CD4-positive, alpha-beta memory T cell (primary cell): ENCODE measurements around the gene POU4F1. TPM values are rescaled to one million over a fixed set of nuclear protein-coding genes. Genes with fewer than 3 reads are reported as not detected.
A peak's percentile ranks its signal among the peaks of the same experiment; 100 is the strongest.

ENCODE experiments used
- CTCF ChIA-PET: fragments of 350-600 bp; sonication (Branson Sonifier 250); formaldehyde crosslinking; loops from one replicate; lab custom pipeline; 2021; ENCODE audit warnings: inconsistent platforms; ENCODE audit not compliant: partially characterized antibody; lab: Charles Lee
- POLR2A ChIA-PET: fragments of 350-600 bp; sonication (Branson Sonifier 250); formaldehyde crosslinking; loops from one replicate; lab custom pipeline; 2021; ENCODE audit not compliant: partially characterized antibody; lab: Charles Lee
- DNase-seq, 5 donors: peaks; one replicate each; pipeline versions ENCODE4 v3.0.0 to v3.0.0-alpha.2; 2020 to 2022; ENCODE audit warnings: mixed read lengths in 1 of 5
- H3K27ac ChIP-seq: one replicate; pipeline ENCODE4 v1.7.0; 2013; ENCODE audit warnings: low read depth, low read length
- H3K27me3 ChIP-seq: 2 replicates; pipeline ENCODE4 v1.7.0; 2013; ENCODE audit warnings: mild to moderate bottlenecking, low read length, moderate library complexity; ENCODE audit not compliant: insufficient read depth
- H3K36me3 ChIP-seq: 2 replicates; pipeline ENCODE4 v1.7.0; 2013; ENCODE audit warnings: mild to moderate bottlenecking, low read length, moderate library complexity; ENCODE audit not compliant: insufficient read depth
- H3K4me1 ChIP-seq: 2 replicates; pipeline ENCODE4 v1.7.0; 2013; ENCODE audit warnings: mild to moderate bottlenecking, low read length, moderate library complexity; ENCODE audit not compliant: insufficient read depth
- H3K4me3 ChIP-seq, 2 donors: one replicate each; pipeline ENCODE4 v1.7.0; 2013; ENCODE audit warnings: low read length in 2 of 2, mild to moderate bottlenecking in 1 of 2
- H3K9me3 ChIP-seq, 2 donors: one replicate each; pipeline ENCODE4 v1.7.0; 2013; ENCODE audit warnings: low read length in 2 of 2, control low read depth in 1 of 2; ENCODE audit not compliant: control insufficient read depth in 1 of 2
- H3K27ac Mint-ChIP-seq, 7 donors: one replicate each; pipeline ENCODE4 v1.8.0; 2020 to 2021; ENCODE audit warnings: mixed read lengths in 7 of 7, mild to moderate bottlenecking in 6 of 7, inconsistent platforms in 3 of 7, moderate library complexity in 3 of 7
- H3K27me3 Mint-ChIP-seq, 2 donors: one replicate each; pipeline ENCODE4 v1.8.0; 2020 to 2021; ENCODE audit warnings: mixed read lengths in 2 of 2
- H3K36me3 Mint-ChIP-seq, 2 donors: one replicate each; pipeline ENCODE4 v1.8.0; 2020 to 2021; ENCODE audit warnings: mixed read lengths in 2 of 2, inconsistent platforms in 1 of 2, mild to moderate bottlenecking in 1 of 2
- H3K4me1 Mint-ChIP-seq, 4 donors: one replicate each; pipeline ENCODE4 v1.8.0; 2020 to 2021; ENCODE audit warnings: mixed read lengths in 4 of 4, mild to moderate bottlenecking in 1 of 4
- H3K4me3 Mint-ChIP-seq, 8 donors: one replicate each; pipeline ENCODE4 v1.8.0; 2020 to 2021; ENCODE audit warnings: mixed read lengths in 8 of 8, mild to moderate bottlenecking in 7 of 8, moderate library complexity in 6 of 8, inconsistent platforms in 3 of 8
- H3K9me3 Mint-ChIP-seq, 8 donors: one replicate each; pipeline ENCODE4 v1.8.0; 2020 to 2021; ENCODE audit warnings: mixed read lengths in 8 of 8, mild to moderate bottlenecking in 5 of 8, inconsistent platforms in 3 of 8, moderate library complexity in 1 of 8
- intact Hi-C: fragments of 100-400 bp; cut with micrococcal nuclease; formaldehyde crosslinking; loops from one replicate; pipeline ENCODE4 v1.15.1; 2023
- polyA plus RNA-seq, 2 donors: library from polyadenylated mRNA; unstranded; fragments of 300-500 nt; fragmentation: Illumina TruSeq; gene quantifications; one replicate each; pipeline ENCODE4 v1.2.3, GENCODE V29; 2021
- total RNA-seq, 2 experiments: library from RNA; stranded (reverse); gene quantifications; one replicate each; pipeline ENCODE4 v1.2.3, GENCODE V29; 2021

POU4F1 gene
- total and polyA plus RNA-seq, 4 experiments from 2014 or later = 0.06 TPM; not detected in 3

DNA sequence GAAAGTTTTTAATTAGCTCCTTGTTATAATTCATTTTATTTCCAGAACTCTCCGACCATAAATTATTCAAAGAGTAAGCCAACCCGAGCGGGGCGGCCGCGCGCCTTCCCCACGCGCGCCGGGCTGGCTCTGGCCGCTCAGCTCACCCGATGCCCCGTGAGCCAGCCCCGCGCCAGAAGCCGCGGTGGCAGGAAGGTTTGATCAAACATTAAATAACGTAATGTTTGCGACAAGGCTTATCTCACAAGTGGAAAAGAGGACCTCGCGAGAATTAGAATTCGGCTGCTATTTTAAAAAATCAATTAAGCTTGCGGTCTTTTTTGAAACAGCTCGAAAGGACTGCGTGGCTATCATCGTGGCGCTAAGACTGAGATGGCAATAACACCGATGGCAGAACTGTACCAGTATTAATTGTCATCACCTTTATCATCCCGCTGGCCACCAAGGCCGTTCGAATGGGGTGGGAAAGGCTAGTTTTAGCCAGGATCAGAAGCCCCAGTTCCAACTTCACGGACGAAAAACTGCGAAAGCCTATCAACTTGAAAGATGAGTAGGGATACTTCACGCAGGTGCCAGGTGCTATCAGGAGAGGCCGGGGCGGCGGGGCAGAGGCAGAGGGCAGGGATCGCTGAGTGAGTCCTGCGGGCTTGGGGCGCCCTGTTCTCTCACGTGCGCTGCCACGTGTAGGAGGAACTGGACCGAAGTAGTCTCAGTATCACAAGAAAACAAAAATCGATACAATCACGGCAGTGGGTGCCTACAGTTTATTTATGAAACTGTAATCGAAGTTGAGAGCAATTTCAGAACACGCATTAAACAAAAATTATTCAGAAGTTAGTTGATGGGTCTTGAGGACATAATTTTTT, 6.4 kb downstream of the POU4F1 start:
- H3K4me1 ChIP-seq = peaks cover 6% of the 10 kb centered on the region
- H3K9me3 Mint-ChIP-seq = peaks cover 0 to 73% (median 40%) of the 10 kb centered on the region in 8 donors
- no peak for DNase-seq
- H3K36me3 ChIP-seq = no peaks in the 10 kb centered on the region
- ChIA-PET CTCF (interaction anchor here (1.3 kb wide), 1 partner anchor 13 kb away, joined by 3 read pairs; no protein-coding TSS in a partner anchor), POLR2A (no interaction called here)
- no peak overlapping the region for H3K27ac ChIP-seq
- H3K4me1 Mint-ChIP-seq = peaks cover 3 to 30% (median 6%) of the 10 kb centered on the region in 4 donors
- intact Hi-C loops = no loop called here
- H3K4me3 ChIP-seq = no peak overlapping the region
- H3K4me3 Mint-ChIP-seq = peak overlapping the region in 7 of 8 donors; percentile 8 to 43 (median 20)
- H3K36me3 Mint-ChIP-seq = peaks cover 0 to 8% of the 10 kb centered on the region in 2 donors
- peak overlapping the region in 5 of 7 donors; percentile 24 to 87 (median 57) for H3K27ac Mint-ChIP-seq
- peaks cover 89% of the 10 kb centered on the region for H3K27me3 ChIP-seq
- no peaks in the 10 kb centered on the region for H3K9me3 ChIP-seq
- H3K27me3 Mint-ChIP-seq = peaks cover 70 to 76% of the 10 kb centered on the region in 2 donors

DNA sequence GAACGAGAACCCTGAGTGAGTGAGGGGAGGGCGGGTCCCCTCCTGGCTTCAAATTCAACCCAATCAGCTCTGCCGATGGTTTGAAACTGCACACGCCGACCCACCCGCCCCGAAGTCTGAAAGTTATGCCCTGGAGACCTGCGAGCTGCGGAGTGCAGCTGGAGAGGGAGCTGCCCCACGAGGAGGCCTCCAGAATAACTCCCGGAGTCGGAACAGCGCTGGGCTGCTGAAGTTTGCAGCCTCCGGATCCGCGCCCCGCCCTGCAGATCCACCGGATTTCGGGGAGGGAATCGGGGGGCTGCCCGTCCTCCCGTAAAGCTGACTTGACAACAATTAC, 7.0 kb downstream of the POU4F1 start:
- peaks cover 0 to 8% of the 10 kb centered on the region in 2 donors for H3K36me3 Mint-ChIP-seq
- H3K4me1 Mint-ChIP-seq = peaks cover 3 to 27% (median 5%) of the 10 kb centered on the region in 4 donors
- no peaks in the 10 kb centered on the region for H3K36me3 ChIP-seq
- H3K4me3 Mint-ChIP-seq = peak overlapping the region in 1 of 8 donors; percentile 32
- H3K4me3 ChIP-seq = no peak overlapping the region
- POLR2A ChIA-PET = no interaction called here
- H3K4me1 ChIP-seq = peaks cover 3% of the 10 kb centered on the region
- H3K9me3 ChIP-seq = no peaks in the 10 kb centered on the region
- H3K27me3 Mint-ChIP-seq = peaks cover 73 to 78% of the 10 kb centered on the region in 2 donors
- peaks cover 91% of the 10 kb centered on the region for H3K27me3 ChIP-seq
- CTCF ChIA-PET = interaction anchor here (1.3 kb wide), 1 partner anchor 14 kb away, joined by 3 read pairs; no protein-coding TSS in a partner anchor
- H3K9me3 Mint-ChIP-seq = peaks cover 0 to 71% (median 40%) of the 10 kb centered on the region in 8 donors
- H3K27ac ChIP-seq = no peak overlapping the region
- peak overlapping the region in 4 of 7 donors; percentile 15 to 87 (median 64) for H3K27ac Mint-ChIP-seq
- no peak for DNase-seq
- intact Hi-C loops = no loop called here

DNA sequence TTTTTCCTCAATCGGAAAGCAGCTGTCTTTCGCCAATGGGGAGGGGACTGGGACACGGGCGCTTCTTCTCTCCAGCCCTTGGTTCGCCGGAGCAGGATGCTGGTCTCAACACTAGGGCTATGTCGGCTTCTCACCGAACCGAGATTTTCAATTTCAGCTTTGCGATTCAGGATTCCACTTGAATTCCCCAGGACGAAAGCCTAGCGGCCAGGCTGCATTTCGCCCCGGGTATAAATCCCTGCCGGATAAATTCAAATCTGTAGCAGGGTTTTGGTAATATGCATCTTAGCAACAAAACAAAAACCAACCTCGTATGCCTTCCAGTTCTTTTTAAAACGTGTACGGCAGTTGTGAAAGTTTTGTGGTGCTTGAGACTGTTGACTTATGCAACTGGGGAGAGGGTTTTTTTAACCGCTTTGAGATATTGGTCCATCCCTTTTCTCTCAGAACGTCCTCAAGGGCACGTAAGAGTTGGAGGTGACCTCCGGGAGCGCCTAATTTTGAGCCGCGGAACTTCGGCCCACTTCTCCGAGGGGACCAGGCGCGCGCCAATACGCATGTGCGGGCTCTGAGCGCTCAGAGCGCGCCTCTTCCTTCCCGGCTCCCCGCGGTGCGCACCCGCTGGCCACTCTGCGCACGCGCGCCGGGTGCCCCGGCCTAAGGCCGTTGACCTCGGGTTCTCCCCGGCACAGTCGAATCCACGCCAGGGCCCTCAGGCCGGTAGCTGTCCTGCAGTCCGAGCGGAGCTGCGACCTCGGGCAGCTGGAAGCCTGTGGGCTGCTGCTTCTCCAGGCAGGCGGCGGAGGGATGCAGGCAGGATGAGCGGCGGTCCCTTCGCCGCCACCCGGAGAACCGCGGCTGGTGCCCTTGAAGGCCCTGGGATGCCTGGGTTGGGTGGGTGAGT, 7.6 kb downstream of the POU4F1 start:
- Histone ChIP-seq H3K4me3 (no peak overlapping the region), H3K9me3 (no peaks in the 10 kb centered on the region), H3K27ac (no peak overlapping the region), H3K27me3 (peaks cover 89% of the 10 kb centered on the region), H3K36me3 (no peaks in the 10 kb centered on the region), H3K4me1 (no peaks in the 10 kb centered on the region)
- peaks cover 67 to 74% of the 10 kb centered on the region in 2 donors for H3K27me3 Mint-ChIP-seq
- H3K27ac Mint-ChIP-seq = peak overlapping the region in 4 of 7 donors; percentile 25 to 89 (median 77)
- intact Hi-C loops = loop anchor here (2.0 kb wide), 1 partner anchor 13 kb away; no protein-coding TSS in a partner anchor
- peaks cover 0 to 65% (median 40%) of the 10 kb centered on the region in 8 donors for H3K9me3 Mint-ChIP-seq
- H3K36me3 Mint-ChIP-seq = peaks cover 0 to 8% of the 10 kb centered on the region in 2 donors
- H3K4me3 Mint-ChIP-seq = peak overlapping the region in 4 of 8 donors; percentile 7 to 32 (median 26)
- DNase-seq = no peak
- peaks cover under 1 to 21% (median 1%) of the 10 kb centered on the region in 4 donors for H3K4me1 Mint-ChIP-seq
- POLR2A ChIA-PET = no interaction called here
- CTCF ChIA-PET = interaction anchor here (1.3 kb wide), 1 partner anchor 14 kb away, joined by 3 read pairs; no protein-coding TSS in a partner anchor

DNA sequence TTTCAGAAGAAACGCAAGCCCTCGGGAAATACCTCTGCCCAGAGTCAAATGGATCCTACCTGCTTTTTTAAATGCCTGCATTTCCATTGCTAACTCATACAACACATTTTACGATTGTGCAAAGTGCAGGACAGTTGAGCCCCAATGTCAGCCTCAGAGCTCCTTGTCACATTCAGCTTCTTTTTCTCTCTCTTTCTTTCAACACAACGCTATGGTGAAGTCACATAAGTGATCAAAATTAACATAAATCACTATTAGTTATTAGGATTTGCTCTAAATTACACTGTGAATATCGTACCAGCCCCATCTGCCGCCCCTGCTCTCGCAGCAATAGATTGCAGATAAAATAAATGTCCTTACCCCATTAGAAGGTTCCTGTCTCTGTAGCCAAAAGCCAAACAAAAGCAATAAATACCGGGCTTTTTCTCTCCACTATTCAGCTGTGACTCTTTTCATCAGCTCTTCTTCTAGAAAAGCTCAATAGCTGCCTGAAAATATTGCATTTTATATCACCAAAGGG, 8.8 kb downstream of the POU4F1 start:
- peak overlapping the region in 4 of 7 donors; percentile 78 to 86 (median 81) for H3K27ac Mint-ChIP-seq
- H3K27ac ChIP-seq = no peak overlapping the region
- no peak for DNase-seq
- intact Hi-C loops = loop anchor here (2.0 kb wide), 1 partner anchor 14 kb away; no protein-coding TSS in a partner anchor
- peaks cover 0 to 6% of the 10 kb centered on the region in 2 donors for H3K36me3 Mint-ChIP-seq
- H3K9me3 Mint-ChIP-seq = peaks cover 0 to 52% (median 42%) of the 10 kb centered on the region in 8 donors
- H3K36me3 ChIP-seq = no peaks in the 10 kb centered on the region
- no peaks in the 10 kb centered on the region for H3K4me1 ChIP-seq
- no peaks in the 10 kb centered on the region for H3K9me3 ChIP-seq
- H3K4me3 ChIP-seq = no peak overlapping the region
- H3K27me3 ChIP-seq = peaks cover 86% of the 10 kb centered on the region
- ChIA-PET CTCF (no interaction called here), POLR2A (interaction anchor here (0.8 to 0.9 kb wide), 2 partner anchors 10 to 16 kb away, joined by 3 read pairs; no protein-coding TSS in a partner anchor)
- peaks cover 64 to 71% of the 10 kb centered on the region in 2 donors for H3K27me3 Mint-ChIP-seq
- H3K4me1 Mint-ChIP-seq = peaks cover 0 to 11% (median 0%) of the 10 kb centered on the region in 4 donors
- H3K4me3 Mint-ChIP-seq = peak overlapping the region in 2 of 8 donors; percentile 9 to 61

DNA sequence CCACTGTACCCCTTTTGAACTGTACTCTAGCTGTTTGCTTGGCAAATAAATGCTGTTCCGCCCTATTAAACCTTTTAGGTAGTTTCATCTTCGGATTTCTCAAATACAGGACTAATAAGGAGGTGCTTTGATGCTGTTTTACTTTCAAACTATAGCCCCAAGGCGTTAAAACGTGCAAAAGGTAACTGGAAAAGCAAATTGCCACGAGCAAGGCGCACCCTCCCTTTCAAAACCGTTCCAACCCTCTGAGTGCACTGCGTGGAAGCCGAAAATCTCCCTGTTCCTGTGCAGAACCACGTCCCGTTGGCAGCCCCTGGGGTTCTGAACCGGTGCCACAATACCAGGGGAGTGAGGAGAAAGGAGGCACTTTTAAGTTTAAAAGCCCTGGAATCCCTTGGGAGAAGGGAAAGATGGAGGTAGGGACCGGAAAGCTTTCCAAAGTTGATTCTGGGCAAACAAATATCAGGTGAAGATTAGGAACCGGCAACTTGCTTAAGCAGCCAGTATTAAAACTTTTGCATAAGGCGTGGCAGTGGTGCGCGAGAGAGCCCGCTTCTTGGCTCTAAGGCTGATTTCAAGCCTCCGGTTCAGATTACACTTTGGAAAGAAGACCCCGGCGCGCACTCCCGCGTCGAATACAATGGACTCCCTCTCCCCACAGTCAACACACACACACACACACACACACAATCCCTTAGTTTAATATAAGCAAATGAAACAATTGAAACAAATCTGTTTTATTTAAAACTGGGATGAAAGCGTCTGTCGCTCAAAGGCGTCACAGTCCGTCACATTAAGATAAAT, 9.5 kb downstream of the POU4F1 start:
- CTCF ChIA-PET = no interaction called here
- Histone ChIP-seq H3K27ac (no peak overlapping the region), H3K36me3 (no peaks in the 10 kb centered on the region), H3K27me3 (peaks cover 86% of the 10 kb centered on the region), H3K9me3 (no peaks in the 10 kb centered on the region), H3K4me1 (no peaks in the 10 kb centered on the region), H3K4me3 (no peak overlapping the region)
- Mint-ChIP-seq H3K4me1 (peaks cover 0 to 11% (median 0%) of the 10 kb centered on the region in 4 donors), H3K9me3 (peaks cover 0 to 52% (median 46%) of the 10 kb centered on the region in 8 donors), H3K27ac (peak overlapping the region in 5 of 7 donors; percentile 57 to 86 (median 78)), H3K27me3 (peaks cover 65 to 73% of the 10 kb centered on the region in 2 donors), H3K4me3 (peak overlapping the region in 5 of 8 donors; percentile 13 to 61 (median 29)), H3K36me3 (peaks cover 0 to 6% of the 10 kb centered on the region in 2 donors)
- no peak for DNase-seq
- intact Hi-C loops = loop anchor here (2.0 kb wide), 1 partner anchor 15 kb away; no protein-coding TSS in a partner anchor
- POLR2A ChIA-PET = interaction anchor here (0.8 to 0.9 kb wide), 2 partner anchors 11 to 16 kb away, joined by 3 read pairs; no protein-coding TSS in a partner anchor

DNA sequence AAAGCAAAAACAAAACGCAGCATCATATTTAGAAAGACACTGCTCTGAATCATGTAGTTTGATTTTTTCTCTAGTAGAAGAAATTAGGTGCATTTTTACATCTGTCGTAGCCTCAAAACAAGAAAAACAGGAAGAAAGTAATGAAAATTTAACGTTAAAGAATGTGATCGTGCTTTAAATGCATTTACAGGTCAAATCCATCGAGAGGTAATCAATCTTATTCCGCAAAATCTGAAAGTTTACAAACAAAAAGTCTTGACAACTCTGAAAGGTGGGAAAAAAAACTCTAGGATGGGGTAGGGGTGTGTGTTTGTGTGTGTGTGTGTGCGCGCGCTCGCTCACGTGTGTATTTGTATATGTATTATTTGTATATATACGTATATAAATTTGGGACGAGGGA, 10.2 kb downstream of the POU4F1 start:
- POLR2A ChIA-PET = no interaction called here
- H3K4me1 ChIP-seq = no peaks in the 10 kb centered on the region
- H3K9me3 ChIP-seq = no peaks in the 10 kb centered on the region
- intact Hi-C loops = no loop called here
- peaks cover 66 to 75% of the 10 kb centered on the region in 2 donors for H3K27me3 Mint-ChIP-seq
- H3K36me3 Mint-ChIP-seq = peaks cover 0 to 6% of the 10 kb centered on the region in 2 donors
- no peak overlapping the region for H3K27ac ChIP-seq
- CTCF ChIA-PET = no interaction called here
- H3K4me1 Mint-ChIP-seq = peaks cover 0 to 11% (median 0%) of the 10 kb centered on the region in 4 donors
- H3K27ac Mint-ChIP-seq = peak overlapping the region in 3 of 7 donors; percentile 2 to 79 (median 48)
- no peaks in the 10 kb centered on the region for H3K36me3 ChIP-seq
- H3K4me3 ChIP-seq = no peak overlapping the region
- peaks cover 85% of the 10 kb centered on the region for H3K27me3 ChIP-seq
- DNase-seq = no peak
- H3K9me3 Mint-ChIP-seq = peaks cover 0 to 55% (median 48%) of the 10 kb centered on the region in 8 donors
- no peak overlapping the region for H3K4me3 Mint-ChIP-seq
